Right hindlimb (tissue), 1 donor: ENCODE results near the gene DNPEP.
A peak's percentile ranks its signal among the peaks of the same experiment; 100 is the strongest.

ENCODE experiments used
- DNase-seq: peaks from one replicate; pipeline ENCODE4 v3.0.0-alpha.2; 2018

DNPEP gene

GRCh38 chr2:219353129-219353528 is 34.6 kb downstream of the DNPEP start:
- no peak for DNase-seq

GRCh38 chr2:219352448-219353023 is 35.2 kb downstream of the DNPEP start:
- peak; percentile 30 for DNase-seq

GRCh38 chr2:219350710-219351221 is 36.9 kb downstream of the DNPEP start:
- no peak for DNase-seq

- no peak for DNase-seq
Observed at GRCh38 chr2:219350215-219350614, 37.5 kb downstream of the DNPEP start.

GRCh38 chr2:219344751-219345430 is 42.8 kb downstream of the DNPEP start:
- peak; percentile 58 for DNase-seq

- no peak for DNase-seq
Observed at GRCh38 chr2:219335373-219335786, 52.3 kb downstream of the DNPEP start.

- no peak for DNase-seq
Observed at GRCh38 chr2:219334076-219334475, 53.6 kb downstream of the DNPEP start.

- no peak for DNase-seq
Observed at GRCh38 chr2:219332542-219332941, 55.2 kb downstream of the DNPEP start, which contains the start of gene RESP18. Gene RESP18 (minus strand): TSS chr2:219332744.

GRCh38 chr2:219331560-219332213 is 56.0 kb downstream of the DNPEP start:
- peak; percentile 67 for DNase-seq

GRCh38 chr2:219327719-219328118 is 60.0 kb downstream of the DNPEP start:
- no peak for DNase-seq

- DNase-seq: no peak
Observed at GRCh38 chr2:219325657-219326315, 61.9 kb downstream of the DNPEP start.

- no peak for DNase-seq
Observed at GRCh38 chr2:219325136-219325535, 62.6 kb downstream of the DNPEP start.

GRCh38 chr2:219323434-219323833 is 64.3 kb downstream of the DNPEP start:
- no peak for DNase-seq
